HTR-8/SVneo (cell line): Measurements from ENCODE around the gene RAB9A.
A peak's percentile ranks its signal among the peaks of the same experiment; 100 is the strongest.
"Not testable (repeated sequence)": the region's sequence is repeated elsewhere in the genome, so short reads cannot be mapped to it uniquely, and the experiment has no call there.

ENCODE experiments used
- DNase-seq: peaks from one replicate; pipeline ENCODE4 v3.0.0; 2011; ENCODE audit warnings: low spot score, mixed read lengths; ENCODE audit not compliant: insufficient read length
- FAIRE-seq: peaks from 2 replicates; lab custom pipeline; 2011; peaks lifted over from hg19 to GRCh38; lab: Jason Lieb, UNC

RAB9A gene

DNA sequence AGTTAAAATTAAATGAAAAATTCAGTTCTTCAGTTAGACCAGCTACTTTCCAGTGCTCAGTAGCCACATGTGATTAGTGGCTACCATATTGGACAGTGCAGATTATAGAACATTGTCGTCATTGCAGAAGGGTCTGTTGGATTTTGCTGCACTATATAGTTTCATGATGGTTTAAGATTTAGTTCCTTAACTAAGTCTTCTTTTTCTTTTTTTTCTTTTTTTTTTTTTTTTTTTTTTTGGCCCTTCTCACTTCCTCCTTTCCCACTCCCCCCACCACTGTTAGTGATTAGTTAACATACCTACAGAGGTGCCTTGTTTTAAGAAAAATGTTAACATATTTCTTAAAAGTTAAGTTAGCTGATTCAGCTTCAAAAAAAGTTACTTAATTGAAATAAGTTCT, 9.0 kb downstream of the RAB9A start:
- no peak for DNase-seq
- no peak for FAIRE-seq

DNA sequence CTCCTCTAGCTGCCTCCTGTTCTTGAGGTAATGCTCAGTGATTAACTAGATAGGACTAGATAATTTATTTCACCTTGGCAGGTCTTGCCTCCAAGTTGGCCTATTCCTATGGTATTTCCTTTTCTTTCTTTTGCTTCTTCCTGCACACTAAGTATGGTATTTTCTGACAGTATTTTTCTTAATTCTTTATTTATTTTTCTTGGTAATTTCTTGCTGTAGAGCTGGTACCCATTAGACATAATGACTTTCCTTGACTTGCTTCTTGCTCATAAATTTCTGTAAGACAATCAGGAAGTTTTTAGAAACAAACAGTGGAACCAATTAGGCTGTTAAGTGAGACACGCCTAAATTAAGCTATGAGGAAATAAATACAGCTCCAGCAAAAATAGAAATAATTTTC, 9.5 kb downstream of the RAB9A start:
- DNase-seq (no peak), FAIRE-seq (no peak)

DNA sequence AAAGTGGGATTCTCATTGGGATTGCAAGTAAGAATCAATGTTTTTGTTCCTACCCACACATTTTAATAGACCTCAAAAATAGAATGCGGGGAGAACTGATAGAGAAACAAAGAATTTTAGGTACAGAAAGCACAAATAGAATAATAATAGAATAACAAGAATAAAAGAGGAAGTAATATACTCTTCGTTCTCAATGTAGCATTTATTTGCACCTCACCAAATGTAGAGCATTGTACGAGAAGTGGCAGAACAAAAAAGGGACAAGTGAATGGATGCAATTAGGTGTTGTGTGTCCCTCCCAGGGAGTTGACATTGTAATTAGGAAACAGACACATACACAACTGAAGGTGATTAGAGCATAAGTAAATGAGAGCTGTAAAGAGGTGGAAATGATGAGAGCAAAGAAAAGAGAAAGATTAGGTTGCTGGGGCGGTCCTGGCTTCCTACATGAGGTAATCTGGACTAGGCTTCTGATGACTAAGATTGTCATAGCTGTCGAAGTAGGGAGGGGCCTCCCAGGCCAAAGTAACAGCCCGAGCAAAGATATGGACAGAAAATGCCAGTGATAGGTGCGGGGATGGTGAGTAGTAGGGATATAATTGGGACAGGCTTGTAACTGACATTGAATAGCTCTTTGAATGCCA, 10.4 kb downstream of the RAB9A start:
- FAIRE-seq, result no peak
- DNase-seq, result no peak

DNA sequence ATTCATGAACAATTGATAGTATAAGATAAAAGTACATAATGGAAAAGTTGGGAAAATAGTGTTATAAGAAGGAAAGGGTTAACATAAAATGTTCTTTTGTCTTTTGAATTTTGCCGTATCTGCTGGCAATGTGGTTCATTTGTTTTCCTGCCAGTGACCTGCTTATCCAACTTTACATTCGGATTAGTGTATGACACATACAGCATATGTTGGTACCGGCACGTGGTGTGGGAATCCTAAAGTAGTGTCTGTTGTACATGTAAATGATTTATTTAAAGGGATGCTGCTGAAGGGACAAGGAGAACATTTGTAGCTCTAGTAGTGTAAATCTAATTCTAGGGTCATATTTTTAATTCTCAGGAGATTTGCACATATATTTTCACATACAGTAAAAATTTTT, 11.5 kb downstream of the RAB9A start:
- DNase-seq (no peak), FAIRE-seq (no peak)

DNA sequence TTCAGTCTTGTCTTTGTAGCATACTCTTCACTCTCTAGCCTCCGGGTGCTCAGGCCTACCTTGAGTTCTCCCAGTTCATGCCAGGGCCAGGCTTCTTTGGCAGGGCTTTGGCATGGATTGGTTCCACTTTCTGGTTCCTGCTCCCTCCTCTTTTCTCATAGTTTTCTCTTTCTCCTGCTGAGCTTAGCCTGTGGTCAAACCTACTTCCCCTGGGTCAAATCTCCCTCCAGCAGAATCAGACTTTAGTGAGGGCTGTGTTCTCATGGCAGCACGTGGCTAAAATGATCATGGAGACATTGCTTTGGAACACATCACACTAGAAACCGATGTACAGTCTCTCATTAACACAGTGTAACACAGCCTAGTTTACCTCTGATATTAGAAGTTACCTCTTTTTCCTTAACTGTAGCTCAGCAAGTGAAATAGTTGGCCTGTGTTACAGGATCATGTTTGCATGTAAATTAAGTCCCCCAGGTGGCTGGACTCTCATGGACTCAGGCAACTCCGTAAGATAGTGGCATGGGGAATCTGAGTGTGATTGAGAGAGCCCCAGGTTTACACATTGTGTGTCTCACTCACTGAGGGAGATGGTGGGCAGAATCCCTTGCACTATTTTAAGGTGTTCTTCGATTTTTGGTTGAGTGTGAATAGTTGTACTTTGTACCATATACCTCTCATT, 13.3 kb downstream of the RAB9A start:
- FAIRE-seq, result no peak
- DNase-seq, result no peak

DNA sequence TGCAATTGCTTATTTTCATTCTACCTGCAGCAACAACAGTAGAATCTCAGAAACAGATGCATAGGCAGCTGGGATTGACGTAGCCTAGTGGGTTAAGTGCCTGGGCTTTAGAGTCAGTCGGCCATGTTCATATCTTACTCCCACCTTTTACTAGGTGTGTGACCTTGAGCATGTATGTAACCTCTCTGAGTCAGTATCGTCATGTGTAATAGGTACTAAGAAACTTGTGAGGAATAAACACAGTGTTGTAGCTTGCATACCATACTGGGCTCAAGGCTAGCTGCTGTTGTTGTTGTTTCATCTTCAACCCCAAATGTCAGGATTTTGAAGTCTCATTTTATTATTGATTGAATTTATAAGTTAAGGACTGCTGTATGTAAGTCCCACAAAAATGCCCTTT, 14.2 kb downstream of the RAB9A start:
- peak; percentile 13 for FAIRE-seq
- DNase-seq, result no peak

DNA sequence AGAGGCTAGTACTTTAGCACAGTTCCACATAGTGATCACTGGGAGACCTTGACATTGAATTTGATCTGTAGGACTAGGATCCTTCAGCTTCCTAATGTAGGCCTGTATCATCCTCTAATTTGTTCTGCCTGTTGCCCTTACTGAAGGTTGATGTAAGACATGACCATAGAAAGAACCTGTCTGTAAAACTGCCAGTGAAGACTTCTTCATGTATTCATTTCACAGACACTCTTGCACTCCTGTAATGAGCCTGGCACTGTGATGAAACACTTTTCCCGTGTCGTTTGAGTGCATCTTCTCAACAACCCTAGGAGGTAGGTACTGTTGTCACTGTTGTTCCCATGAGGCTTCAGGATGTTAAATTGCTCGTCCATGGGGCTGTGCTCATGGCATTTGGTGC, 14.7 kb downstream of the RAB9A start:
- no peak for FAIRE-seq
- no peak for DNase-seq

DNA sequence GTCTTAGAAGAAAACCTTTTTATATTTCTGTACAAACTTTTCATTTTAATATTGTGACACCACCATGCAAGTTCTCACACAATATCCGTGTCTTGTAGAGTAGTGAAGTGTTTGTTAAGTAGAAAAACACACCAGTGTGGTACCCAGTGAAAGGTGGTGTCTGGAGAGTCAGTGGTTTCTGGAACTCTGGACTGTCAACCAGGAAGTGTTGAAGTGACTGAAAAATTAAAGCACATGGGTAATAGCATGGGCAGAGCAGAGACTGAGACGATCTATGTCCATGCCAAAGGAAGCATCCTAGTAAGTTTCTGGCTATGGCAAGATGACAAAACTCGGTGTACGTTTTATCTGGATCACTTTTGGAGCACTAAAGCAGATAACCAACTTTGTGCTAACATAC, 22.2 kb downstream of the RAB9A start:
- no peak for FAIRE-seq
- DNase-seq, result no peak

DNA sequence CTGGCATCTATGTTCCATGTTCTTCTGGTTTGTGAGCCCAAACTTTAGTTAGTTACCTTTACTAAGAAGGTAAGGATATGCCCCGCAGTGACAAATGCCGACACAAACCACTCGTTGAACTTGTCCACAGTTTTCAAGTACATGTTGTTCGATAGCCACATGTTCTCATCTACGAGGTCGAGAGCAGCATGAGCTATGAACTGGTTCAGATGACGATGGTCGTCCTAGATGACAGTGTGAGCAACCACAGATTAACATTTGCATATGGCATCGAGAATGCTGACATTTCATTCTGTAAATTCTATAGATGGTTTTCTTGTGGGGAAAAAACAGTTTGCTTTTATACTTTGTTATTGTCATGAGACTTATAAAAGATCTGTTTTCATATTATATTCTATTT, 27.5 kb downstream of the RAB9A start:
- FAIRE-seq (peak; percentile 9), DNase-seq (no peak)

DNA sequence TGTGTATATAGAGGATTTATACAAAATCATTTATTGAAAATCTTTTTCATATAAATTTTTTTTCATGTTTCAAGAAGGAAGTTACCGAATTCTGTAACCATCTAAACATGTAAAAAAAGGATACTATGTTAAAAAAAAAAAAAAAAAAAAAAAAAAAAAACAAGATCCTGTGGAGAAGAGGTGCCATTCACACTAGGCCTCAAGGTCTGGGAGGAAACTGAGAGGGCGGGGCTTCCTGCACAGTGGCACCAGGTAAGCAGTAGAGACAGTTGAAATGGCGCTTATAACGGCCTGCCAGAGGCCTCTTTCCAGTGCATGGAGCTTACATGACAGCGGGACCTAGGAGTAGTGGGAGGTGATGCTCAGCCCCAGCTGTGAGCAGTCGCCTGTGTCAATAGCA, 28.0 kb downstream of the RAB9A start:
- no peak for FAIRE-seq
- DNase-seq, result no peak

DNA sequence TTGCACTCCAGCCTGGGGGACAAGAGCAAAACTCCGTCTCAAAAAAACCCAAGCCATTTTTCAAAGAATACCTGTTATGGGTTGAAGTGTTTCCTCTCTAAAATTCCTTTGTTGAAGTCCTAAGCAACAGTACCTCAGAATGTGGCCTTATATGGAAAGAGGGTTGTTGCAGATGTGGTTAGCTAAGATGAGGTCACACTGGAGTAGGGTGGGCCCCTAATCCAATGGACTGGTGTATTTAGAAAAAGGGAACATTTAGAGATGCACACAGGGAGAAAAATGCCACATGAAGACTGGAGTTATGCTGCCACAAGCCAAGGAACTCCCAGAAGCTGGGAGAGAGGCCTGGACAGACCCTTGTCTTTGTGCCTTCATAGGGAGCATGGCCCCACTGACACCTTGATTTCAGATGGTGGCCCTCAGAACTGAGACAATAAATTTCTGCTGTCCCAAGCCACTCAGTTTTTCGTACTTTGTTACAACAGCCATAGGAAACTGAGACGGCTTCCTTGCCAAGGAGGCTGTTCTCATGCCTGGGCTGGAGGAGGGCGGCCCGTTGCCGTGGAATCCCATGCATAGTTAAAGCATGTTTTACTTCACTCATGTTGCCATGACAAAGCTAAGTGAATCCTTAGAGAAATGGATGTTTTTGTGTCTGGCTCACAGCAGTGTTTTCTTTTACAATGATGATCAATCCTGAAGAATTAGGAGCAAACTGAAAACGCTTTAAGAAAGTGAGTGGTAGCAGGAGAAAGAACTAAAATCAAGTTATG, 29.0 kb downstream of the RAB9A start:
- FAIRE-seq (no peak), DNase-seq (no peak)

DNA sequence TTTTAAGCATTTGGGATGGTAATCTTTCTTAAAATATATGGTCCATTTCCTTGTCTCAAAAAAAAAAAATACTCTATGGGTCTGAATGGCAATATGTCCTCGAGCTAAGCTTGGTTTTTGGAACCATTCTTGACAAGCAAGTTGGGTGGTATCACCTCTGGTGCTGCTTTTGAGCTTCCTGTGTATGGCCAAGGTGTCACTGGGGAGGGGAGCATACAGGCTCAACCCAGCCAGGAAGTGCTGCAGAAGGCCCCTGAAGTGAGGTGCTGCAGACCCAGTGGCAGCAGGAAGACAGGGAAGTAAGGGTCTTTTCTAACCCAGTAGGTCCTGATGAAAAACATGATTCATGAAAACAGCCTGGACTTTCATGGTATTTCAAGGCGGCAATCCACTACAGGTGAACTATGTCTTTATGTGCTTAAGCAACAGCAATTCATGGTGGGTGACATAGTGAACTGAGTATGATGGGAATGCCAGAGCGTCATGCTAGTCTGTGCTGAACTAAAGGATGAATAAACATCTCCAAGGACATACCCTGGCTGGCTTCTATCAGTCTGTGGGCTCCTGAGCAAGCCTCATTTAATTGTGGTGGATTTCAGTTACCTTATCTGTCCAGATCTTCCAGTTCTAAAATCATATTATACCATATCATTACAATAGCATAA, 30.4 kb downstream of the RAB9A start:
- no peak for FAIRE-seq
- DNase-seq, result no peak

DNA sequence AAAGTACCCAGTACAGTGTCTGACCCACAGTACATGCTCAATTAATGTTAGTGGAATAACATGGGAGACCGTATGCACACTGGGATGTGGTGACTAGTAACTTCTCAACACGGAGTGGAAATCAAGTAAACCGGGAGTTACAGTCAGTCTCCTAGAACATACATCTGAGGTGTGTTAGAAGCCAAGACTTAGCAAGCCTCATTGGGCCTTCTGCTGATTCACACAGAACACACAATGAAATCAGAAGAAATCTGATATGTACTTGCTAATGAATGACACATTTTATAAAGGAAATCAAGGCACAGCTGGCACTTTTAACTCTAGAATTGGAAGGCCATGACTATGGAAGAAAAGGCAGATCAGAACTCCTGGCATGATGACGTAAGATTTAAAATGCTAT, 32.4 kb downstream of the RAB9A start:
- DNase-seq (no peak), FAIRE-seq (no peak)

DNA sequence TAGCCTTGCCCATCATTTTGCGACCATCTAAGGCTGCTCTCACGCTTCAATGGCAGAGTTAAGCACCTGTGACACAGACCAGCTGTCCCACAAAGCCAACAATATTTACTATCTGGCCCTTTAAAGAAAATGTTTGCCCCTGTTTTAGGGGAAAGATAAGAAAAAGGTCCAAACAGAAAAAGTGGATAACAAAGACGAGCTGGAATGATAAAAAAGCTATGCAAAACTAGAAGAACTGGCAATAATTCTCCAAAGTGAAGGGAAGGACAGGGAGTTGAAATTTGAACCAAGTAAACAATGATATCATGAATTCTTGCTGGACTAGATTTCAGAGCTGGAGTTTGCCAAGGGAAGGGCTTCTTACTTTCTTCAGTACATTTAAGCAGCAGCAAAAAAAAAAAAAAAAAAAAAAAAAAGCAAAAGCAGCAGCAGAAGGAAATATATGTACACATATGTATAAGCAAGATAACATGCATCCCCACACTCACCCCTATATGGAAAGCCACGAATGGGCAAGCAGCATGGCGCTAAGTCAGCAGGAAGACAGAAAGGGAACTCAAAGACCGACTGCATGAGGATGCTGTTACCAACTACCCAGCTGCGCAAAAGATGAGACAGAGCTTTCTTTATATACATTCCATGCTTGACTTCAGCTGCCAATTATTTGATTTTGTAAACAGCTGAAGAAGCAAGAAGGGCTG, 33.0 kb downstream of the RAB9A start:
- no peak for DNase-seq
- FAIRE-seq, result no peak

DNA sequence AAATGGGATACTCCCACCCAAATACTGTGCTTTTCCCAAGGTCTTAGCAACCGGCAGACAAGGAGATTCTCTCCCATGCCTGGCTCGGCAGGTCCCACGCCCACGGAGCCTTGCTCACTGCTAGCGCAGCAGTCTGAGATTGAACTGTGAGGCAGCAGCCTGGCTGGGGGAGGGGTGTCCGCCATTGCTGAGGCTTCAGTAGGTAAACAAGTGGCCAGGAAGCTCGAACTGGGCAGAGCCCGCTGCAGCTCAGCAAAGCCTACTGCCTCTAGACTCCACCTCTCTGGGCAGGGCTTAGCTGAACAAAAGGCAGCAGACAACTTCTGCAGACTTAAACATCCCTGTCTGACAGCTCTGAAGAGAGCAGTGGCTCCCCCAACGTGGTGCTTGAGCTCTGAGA, 36.0 kb downstream of the RAB9A start:
- FAIRE-seq, DNase-seq: not testable (repeated sequence)

DNA sequence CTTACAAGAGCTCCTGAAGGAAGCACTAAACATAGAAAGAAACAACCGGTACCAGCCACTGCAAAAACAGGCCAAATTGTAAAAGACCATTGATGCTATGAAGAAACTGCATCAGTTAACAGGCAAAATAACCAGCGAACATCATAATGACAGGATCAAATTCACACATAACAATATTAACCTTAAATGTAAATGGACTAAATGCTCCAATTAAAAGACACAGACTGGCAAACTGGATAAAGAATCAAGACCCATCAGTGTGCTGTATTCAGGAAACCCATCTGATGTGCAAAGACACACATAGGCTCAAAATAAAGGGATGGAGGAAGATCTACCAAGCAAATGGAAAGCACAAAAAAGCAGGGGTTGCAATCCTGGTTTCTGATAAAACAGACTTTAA, 37.7 kb downstream of the RAB9A start:
- DNase-seq, FAIRE-seq: not testable (repeated sequence)

DNA sequence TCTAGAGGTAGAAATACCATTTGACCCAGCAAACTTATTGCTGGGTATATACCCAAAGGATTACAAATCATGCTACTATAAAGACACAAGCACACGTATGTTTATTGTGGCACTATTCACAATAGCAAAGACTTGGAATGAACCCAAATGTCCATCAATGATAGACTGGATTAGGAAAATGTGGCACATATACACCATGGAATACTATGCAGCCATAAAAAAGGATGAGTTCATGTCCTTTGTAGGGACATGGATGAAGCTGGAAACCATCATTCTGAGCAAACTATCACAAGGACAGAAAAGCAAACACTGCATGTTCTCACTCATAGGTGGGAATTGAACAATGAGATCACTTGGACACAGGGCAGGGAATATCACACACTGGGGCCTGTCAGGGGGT, 41.6 kb downstream of the RAB9A start:
- not testable (repeated sequence) for FAIRE-seq, DNase-seq

DNA sequence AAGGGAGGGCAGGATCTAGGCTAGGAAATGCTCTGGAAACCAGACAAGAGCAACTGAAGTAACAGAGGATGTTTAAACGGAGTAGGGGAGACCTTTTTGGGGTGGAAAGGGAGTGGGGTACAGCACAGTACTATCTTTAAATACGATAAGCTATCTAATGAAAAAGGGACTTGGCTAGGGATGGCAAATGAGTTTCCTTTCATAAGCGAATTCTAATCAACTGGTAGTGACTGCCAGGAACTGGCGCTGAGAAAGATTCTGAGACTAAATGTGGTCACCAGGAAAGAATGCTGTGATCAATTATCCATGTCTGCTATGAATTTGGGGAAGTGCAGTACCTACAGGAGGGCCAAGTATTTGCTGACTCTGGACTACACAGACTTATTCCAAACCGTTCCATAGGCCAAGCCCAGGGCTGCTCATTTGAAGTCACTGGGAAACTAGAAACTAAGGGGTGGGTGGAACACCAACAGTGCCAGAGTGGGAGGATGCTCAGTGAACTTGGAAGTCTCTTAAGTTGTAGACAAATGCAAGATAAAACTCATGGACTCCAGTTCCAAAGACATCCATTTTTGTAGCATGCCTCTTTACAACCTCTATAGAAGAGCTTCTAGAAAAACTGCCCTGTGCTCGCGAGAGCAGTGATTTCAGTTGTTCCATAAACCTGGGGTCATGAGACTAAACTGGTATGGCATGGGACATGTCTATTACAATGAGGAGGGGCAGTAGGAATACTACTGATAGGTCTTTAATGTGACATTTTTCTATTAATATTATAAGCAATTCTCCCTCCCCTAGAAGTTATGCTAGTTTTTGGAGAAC, 43.5 kb downstream of the RAB9A start:
- no peak for FAIRE-seq
- DNase-seq, result no peak

DNA sequence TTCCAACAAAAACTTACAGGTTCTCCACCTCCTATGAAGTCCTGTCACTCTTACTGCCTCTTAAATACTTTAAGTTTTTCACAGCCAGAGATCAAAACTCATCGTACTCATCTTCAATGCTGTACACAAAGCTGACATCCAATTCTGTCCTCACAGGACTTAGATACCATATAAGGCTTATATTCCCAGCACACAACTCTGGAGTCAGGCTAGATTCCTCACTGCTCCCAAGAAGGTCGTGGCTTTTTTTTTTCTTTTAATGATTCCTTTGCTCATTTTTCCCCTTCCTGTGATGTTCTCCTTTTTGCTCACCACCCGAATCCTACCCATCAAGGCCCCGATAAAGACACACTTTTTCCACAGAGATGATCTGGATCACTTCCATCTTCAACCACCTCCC, 44.6 kb downstream of the RAB9A start:
- DNase-seq (no peak), FAIRE-seq (no peak)
